Activated CD4-positive, alpha-beta T cell treated with anti-CD3 and anti-CD28 coated beads for 36 hours (primary cell): ENCODE data around the gene FER. TPM values are rescaled to one million over a fixed set of nuclear protein-coding genes. Genes with fewer than 3 reads are reported as not detected.
"Not testable (repeated sequence)": the region's sequence is repeated elsewhere in the genome, so short reads cannot be mapped to it uniquely, and the experiment has no call there.

Source experiments
- ATAC-seq: fragments of 200-7000 bp; cut with Tn5 transposase; one replicate; pipeline ENCODE4 v1.10.0; 2021; ENCODE audit warnings: mild to moderate bottlenecking, moderate library complexity
- CTCF ChIA-PET: fragments of 350-600 bp; sonication (Branson Sonifier 250); formaldehyde crosslinking; loops from one replicate; lab custom pipeline; 2021; ENCODE audit warnings: antibody characterized with exemption; lab: Charles Lee
- POLR2A ChIA-PET: fragments of 350-600 bp; sonication (Branson Sonifier 250); formaldehyde crosslinking; loops from one replicate; lab custom pipeline; 2021; ENCODE audit warnings: antibody characterized with exemption, inconsistent platforms; lab: Charles Lee
- DNase-seq: peaks from one replicate; pipeline ENCODE4 v3.0.0-alpha.2; 2020
- H3K27ac Mint-ChIP-seq: one replicate; pipeline ENCODE4 v1.8.0; 2021; ENCODE audit warnings: mixed read lengths
- H3K27me3 Mint-ChIP-seq: one replicate; pipeline ENCODE4 v1.8.0; 2021; ENCODE audit warnings: mixed read lengths
- H3K36me3 Mint-ChIP-seq: one replicate; pipeline ENCODE4 v1.8.0; 2021; ENCODE audit warnings: low read depth, mixed read lengths
- H3K4me1 Mint-ChIP-seq: one replicate; pipeline ENCODE4 v1.8.0; 2021; ENCODE audit warnings: mixed read lengths
- H3K4me3 Mint-ChIP-seq: one replicate; pipeline ENCODE4 v1.8.0; 2021; ENCODE audit warnings: mild to moderate bottlenecking, moderate library complexity, mixed read lengths
- H3K9me3 Mint-ChIP-seq: one replicate; pipeline ENCODE4 v1.8.0; 2021; ENCODE audit warnings: low read depth, mixed read lengths
- intact Hi-C, 2 experiments: fragments of 100-400 bp; cut with DNase I in 1 of 2; cut with micrococcal nuclease in 1 of 2; formaldehyde crosslinking; loops; one replicate each; pipeline versions ENCODE4 v1.14.2 to v1.15.1; 2022 to 2024; cut with DNase I, micrococcal nuclease
- total RNA-seq, 2 experiments: library from RNA; stranded (reverse); gene quantifications; one replicate each; pipeline ENCODE4 v1.2.3, GENCODE V29; 2021

The FER gene
- 1 to 10 TPM; 9.3 to 9.9 TPM for total RNA-seq

DNA sequence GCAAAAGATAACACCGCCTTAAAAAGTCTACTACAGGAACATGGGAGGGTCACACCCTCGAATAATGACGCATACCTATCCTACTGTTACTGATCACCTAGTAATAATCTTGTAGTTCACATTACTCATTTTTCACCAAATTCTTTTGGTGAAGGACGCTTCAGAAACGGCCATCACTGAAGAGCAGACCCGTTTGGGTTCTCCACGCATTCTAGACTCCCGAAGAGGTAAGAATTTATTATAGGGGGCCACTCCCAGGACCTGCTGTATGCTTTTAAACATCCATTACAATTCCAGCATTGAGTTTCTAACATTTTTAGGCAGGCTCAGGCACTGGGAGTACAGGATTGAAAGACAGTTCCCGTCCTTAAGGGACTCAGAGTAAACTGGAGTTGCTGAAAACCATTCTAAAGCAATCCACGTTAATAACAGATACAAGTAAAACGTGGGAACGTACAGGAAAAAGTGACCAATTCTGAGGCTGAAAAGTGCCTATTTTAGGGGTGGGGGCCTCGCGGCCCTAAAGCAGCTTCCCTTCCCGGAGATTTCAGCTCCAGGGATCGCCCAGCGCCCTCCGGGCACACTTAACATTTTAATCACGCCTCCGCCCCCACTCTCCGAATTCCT, at the start of gene FER:
Gene FER, plus strand, starts transcription at position 124 of the 627 bp plus-strand sequence. CDS start 50,286 bp downstream, outside the sequence.
- peak within 1 kb of the TSS; percentile 89 for H3K27ac Mint-ChIP-seq
- no peaks in the 10 kb centered on the region for H3K36me3 Mint-ChIP-seq
- no peaks in the 10 kb centered on the region for H3K27me3 Mint-ChIP-seq
- POLR2A ChIA-PET = no interaction called here
- intact Hi-C loops = loop anchor here (1.0 to 10.0 kb wide), 10 partner anchors 19 to 1989 kb away; partner anchors contain the start of genes FBXL17 (in 2 of the 2), MAN2A1 (in 2 of the 2) and SLC25A46 (in 1 of the 2)
- ATAC-seq (peak; percentile 59), DNase-seq (peak; percentile 63)
- peaks cover 17% of the 10 kb centered on the region for H3K4me1 Mint-ChIP-seq
- CTCF ChIA-PET = no interaction called here
- H3K9me3 Mint-ChIP-seq = no peaks in the 10 kb centered on the region
- peak within 1 kb of the TSS; percentile 75 for H3K4me3 Mint-ChIP-seq

DNA sequence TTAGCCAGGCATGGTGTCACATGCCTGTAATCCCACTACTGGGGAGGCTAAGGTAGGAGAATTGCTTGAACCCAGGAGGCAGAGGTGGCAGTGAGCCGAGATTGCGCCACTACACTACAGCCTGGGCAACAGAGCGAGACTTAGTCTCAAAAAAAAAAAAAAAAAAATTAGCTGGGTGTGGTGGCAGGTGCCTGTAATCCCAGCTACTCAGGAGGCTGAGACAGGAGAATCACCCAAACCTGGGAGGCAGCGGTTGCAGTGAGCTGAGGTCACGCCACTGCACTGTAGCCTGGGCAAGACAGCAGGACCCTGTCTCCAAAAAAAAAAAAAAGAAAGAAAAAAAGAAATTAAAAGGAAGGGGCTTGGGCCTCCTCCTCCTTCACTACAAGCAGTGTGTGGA, 47.3 kb upstream of the FER start:
- H3K9me3 Mint-ChIP-seq, DNase-seq, H3K36me3 Mint-ChIP-seq, intact Hi-C loops, H3K4me1 Mint-ChIP-seq, ATAC-seq, H3K27ac Mint-ChIP-seq, POLR2A ChIA-PET, H3K27me3 Mint-ChIP-seq, H3K4me3 Mint-ChIP-seq, CTCF ChIA-PET: not testable (repeated sequence)

DNA sequence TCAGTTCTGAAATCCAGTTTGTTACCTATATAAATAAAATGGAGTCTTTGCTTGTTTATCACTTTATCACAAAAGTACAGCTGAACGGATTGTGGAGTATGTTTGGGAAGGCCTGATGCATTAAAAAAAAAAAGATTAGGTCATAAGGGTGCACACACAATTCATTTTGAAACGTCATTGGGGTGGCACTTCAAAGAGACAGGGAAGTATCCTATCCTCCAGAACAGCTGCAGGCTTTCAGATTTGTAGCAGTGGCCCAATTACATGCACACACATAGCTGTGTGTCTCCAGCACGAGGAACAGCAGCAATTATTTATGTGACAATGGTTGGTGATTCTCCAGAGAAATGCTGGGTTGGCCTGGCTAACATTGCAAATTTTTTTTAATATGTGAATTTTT, 46.8 kb upstream of the FER start:
- H3K27me3 Mint-ChIP-seq = no peaks in the 10 kb centered on the region
- H3K4me3 Mint-ChIP-seq = no peak overlapping the region
- H3K4me1 Mint-ChIP-seq = no peaks in the 10 kb centered on the region
- ATAC-seq (no peak), DNase-seq (no peak)
- ChIA-PET CTCF (no interaction called here), POLR2A (no interaction called here)
- no peaks in the 10 kb centered on the region for H3K36me3 Mint-ChIP-seq
- intact Hi-C loops = no loop called here
- no peak overlapping the region for H3K27ac Mint-ChIP-seq
- no peaks in the 10 kb centered on the region for H3K9me3 Mint-ChIP-seq

GRCh38 chr5:108702546-108702945, 45.2 kb upstream of the FER start:
- DNase-seq = no peak
- no peak overlapping the region for H3K4me3 Mint-ChIP-seq
- no peaks in the 10 kb centered on the region for H3K27me3 Mint-ChIP-seq
- no peaks in the 10 kb centered on the region for H3K4me1 Mint-ChIP-seq
- ATAC-seq = no peak
- H3K9me3 Mint-ChIP-seq = no peaks in the 10 kb centered on the region
- intact Hi-C loops = no loop called here
- H3K36me3 Mint-ChIP-seq = no peaks in the 10 kb centered on the region
- ChIA-PET CTCF (no interaction called here), POLR2A (no interaction called here)
- H3K27ac Mint-ChIP-seq = no peak overlapping the region

DNA sequence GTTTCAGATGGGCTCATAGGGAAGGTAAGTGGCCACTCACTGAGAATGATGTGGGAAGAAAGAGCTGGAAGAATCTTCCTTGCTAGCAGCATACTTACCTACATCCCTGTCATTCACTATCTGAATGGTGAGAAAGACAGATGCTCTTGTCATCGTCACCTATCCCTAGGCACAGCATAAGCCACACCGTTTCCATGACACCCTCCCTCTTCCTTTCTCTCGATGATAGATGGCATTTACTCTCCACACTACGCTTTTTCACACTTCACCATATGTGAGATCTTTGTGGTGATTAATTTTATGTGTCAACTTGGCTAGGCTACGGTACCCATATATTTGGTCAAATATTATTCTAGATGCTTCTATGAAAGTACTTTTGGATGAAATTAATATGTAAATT, 44.4 kb upstream of the FER start:
- Mint-ChIP-seq H3K4me1 (no peaks in the 10 kb centered on the region), H3K9me3 (no peaks in the 10 kb centered on the region), H3K27ac (no peak overlapping the region), H3K36me3 (no peaks in the 10 kb centered on the region), H3K27me3 (no peaks in the 10 kb centered on the region), H3K4me3 (no peak overlapping the region)
- DNase-seq = no peak
- intact Hi-C loops = no loop called here
- POLR2A ChIA-PET = no interaction called here
- CTCF ChIA-PET = no interaction called here
- no peak for ATAC-seq

GRCh38 chr5:108707141-108707540, 40.6 kb upstream of the FER start:
- POLR2A ChIA-PET = no interaction called here

DNA sequence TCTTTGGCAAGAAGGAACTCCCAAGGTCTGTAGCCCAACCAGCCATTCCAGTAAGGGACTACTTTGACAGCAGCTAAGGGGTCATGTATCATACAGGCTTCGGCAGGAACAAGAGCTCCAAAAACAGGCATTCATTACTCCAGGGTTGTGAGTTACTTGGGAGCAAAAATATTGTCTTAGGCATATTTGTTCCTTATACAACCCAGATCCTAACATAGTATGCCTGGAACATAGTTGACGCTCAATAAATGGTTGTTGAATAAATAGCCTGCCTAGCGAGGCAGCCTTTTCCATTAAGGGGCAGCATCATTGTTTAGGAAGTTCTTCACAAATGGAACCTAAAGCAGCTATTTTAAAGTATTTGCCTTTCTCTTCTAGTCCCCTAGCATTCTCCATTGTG, 35.8 kb upstream of the FER start:
- ATAC-seq (no peak), DNase-seq (no peak)
- Mint-ChIP-seq H3K27me3 (peaks cover 10% of the 10 kb centered on the region), H3K4me1 (no peaks in the 10 kb centered on the region), H3K36me3 (no peaks in the 10 kb centered on the region), H3K4me3 (no peak overlapping the region), H3K27ac (no peak overlapping the region), H3K9me3 (no peaks in the 10 kb centered on the region)
- POLR2A ChIA-PET = no interaction called here
- intact Hi-C loops = no loop called here
- CTCF ChIA-PET = no interaction called here

More at GRCh38 chr5:108707141-108707540, 40.6 kb upstream of the FER start:
- Mint-ChIP-seq H3K4me3 (no peak overlapping the region), H3K36me3 (no peaks in the 10 kb centered on the region), H3K27me3 (peaks cover 7% of the 10 kb centered on the region), H3K9me3 (no peaks in the 10 kb centered on the region), H3K4me1 (no peaks in the 10 kb centered on the region), H3K27ac (no peak overlapping the region)
- no peak for ATAC-seq
- intact Hi-C loops = no loop called here
- CTCF ChIA-PET = no interaction called here
- DNase-seq = no peak

GRCh38 chr5:108715408-108715807, 32.3 kb upstream of the FER start:
- H3K4me3 Mint-ChIP-seq = no peak overlapping the region
- ATAC-seq (peak; percentile 39), DNase-seq (no peak)
- peaks cover 7% of the 10 kb centered on the region for H3K27me3 Mint-ChIP-seq
- no peak overlapping the region for H3K27ac Mint-ChIP-seq
- intact Hi-C loops = no loop called here
- ChIA-PET CTCF (no interaction called here), POLR2A (no interaction called here)
- no peaks in the 10 kb centered on the region for H3K9me3 Mint-ChIP-seq
- H3K36me3 Mint-ChIP-seq = no peaks in the 10 kb centered on the region
- H3K4me1 Mint-ChIP-seq = no peaks in the 10 kb centered on the region

- H3K27me3 Mint-ChIP-seq = peaks cover 13% of the 10 kb centered on the region
- ChIA-PET POLR2A (no interaction called here), CTCF (no interaction called here)
- no peaks in the 10 kb centered on the region for H3K9me3 Mint-ChIP-seq
- H3K4me3 Mint-ChIP-seq = no peak overlapping the region
- intact Hi-C loops = no loop called here
- no peaks in the 10 kb centered on the region for H3K4me1 Mint-ChIP-seq
- ATAC-seq (peak; percentile 76), DNase-seq (no peak)
- no peak overlapping the region for H3K27ac Mint-ChIP-seq
- H3K36me3 Mint-ChIP-seq = no peaks in the 10 kb centered on the region
Observed at GRCh38 chr5:108720391-108720790, 27.3 kb upstream of the FER start.

DNA sequence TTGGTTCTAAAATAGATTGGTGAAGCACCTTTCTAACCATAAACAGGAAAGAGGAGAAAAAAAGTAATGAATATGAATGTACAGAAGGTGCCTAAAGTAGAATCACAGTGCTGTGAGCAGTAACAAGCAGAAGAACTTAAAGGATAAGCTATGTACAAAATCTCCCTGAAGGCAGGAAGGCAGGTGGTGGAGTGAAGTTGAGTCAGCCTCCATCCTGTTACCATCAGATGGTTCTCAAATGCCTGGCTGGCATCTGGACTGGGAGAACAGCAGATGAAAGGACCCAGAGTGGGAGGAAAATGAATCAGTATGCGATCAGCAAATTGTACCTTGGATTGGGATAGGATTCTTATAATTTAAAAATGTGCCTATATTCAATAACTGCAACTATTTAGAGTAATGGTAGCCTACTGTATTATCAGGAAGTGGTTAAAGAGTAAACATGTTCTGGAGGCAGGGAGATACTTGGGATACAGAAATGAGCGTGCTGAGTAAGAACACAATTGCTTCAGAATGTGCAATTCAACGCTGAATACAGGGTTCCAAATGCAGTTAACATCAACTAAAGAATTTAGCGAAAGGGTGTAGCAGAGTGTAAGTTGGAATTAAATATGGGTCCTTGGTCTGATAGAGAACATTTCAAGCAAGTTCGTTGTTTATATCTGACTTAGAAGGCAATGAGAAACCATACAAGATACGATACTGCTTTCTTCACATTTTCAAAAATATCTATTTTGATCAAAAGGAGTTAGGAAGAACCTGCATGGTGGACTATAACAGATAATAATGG, 21.1 kb upstream of the FER start:
- Mint-ChIP-seq H3K9me3 (no peaks in the 10 kb centered on the region), H3K36me3 (no peaks in the 10 kb centered on the region), H3K4me3 (no peak overlapping the region), H3K27ac (no peak overlapping the region), H3K27me3 (peaks cover 29% of the 10 kb centered on the region), H3K4me1 (peaks cover 19% of the 10 kb centered on the region)
- DNase-seq (no peak), ATAC-seq (no peak)
- intact Hi-C loops = loop anchor here in 1 of 2 experiments (5.0 kb wide), 1 partner anchor 686 kb away; no protein-coding TSS in a partner anchor
- POLR2A ChIA-PET = no interaction called here
- CTCF ChIA-PET = no interaction called here

GRCh38 chr5:108727236-108727650, 20.5 kb upstream of the FER start:
- DNase-seq = no peak
- intact Hi-C loops = loop anchor here in 1 of 2 experiments (5.0 kb wide), 1 partner anchor 685 kb away; no protein-coding TSS in a partner anchor
- Mint-ChIP-seq H3K27ac (peak overlapping the region; percentile 66), H3K4me3 (peak overlapping the region; percentile 58), H3K36me3 (no peaks in the 10 kb centered on the region), H3K27me3 (peaks cover 27% of the 10 kb centered on the region), H3K4me1 (peaks cover 19% of the 10 kb centered on the region), H3K9me3 (no peaks in the 10 kb centered on the region)
- ChIA-PET POLR2A (no interaction called here), CTCF (interaction anchor here (0.7 kb wide), 1 partner anchor 101 kb away, joined by 4 read pairs; no protein-coding TSS in a partner anchor)
- ATAC-seq = no peak
